ENCODE data around the gene NFX1.

Gene NFX1

DNA sequence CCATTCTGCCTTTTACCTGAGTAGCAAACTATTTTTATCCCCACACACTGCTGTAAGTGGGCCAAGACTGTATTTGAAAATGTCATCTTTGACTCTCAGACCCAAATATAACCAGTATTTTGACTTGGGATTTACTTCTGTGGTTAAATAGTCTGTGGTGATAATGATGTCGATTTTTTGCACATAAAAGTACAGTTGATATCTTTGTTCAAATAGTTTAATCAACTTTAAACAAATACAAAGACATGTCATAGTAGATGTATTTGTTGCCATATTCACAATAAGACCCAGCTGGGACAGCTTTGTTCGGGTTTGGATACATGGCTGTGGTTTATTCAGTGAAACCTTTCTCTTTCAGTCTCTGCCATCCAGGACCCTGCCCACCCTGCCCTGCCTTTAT, 20.4 kb downstream of the NFX1 start:
- TF ChIP-seq GATA2 (IDR thresholded peaks at IDR 0.05; ENCODE audit: low read depth, low read length) = no peak
- TF ChIP-seq GATA3 (IDR thresholded peaks at IDR 0.05; ENCODE audit: low read depth, low read length) = no peak

DNA sequence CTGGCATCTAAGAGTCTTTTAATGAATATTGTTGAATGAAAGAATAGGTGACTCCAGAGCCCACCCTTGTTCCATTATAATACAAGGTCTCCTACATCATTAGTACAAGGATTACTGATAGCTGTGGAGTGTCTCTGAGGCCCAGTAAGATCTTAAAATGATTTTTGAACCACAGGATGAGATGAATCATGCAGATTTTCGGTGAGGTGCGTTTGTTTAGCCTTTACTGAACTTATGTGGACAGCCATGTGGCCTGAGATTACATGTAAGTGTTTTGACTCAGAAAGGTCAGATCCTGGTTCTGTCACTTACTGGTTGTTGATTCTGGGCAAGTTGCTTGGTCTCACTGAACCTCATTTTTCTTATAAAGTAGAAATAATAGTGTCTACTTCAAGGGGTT, 21.6 kb downstream of the NFX1 start:
- TF ChIP-seq GATA3 (IDR thresholded peaks at IDR 0.05; ENCODE audit: low read depth, low read length) (no peak), GATA2 (IDR thresholded peaks at IDR 0.05; ENCODE audit: low read depth, low read length) (no peak)

DNA sequence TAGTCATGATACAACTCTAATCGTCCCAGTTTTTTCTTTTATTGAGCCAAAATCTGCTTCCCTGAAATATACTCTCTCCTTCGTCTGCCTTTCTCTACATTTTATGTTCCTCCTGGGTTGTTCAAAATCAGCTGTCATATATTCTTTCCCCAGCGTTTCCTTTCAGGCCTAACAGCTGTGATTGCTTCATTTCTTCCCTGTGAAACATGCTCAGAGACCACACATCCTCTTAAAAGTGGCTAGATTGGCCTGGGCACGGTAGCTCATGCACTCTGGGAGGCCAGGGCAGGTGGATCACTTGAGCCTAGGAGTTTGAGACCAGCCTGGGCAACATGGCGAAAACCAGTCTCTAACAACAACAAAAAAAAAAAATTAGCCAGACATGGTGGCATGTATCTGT, 25.1 kb downstream of the NFX1 start:
- TF ChIP-seq GATA2 (IDR thresholded peaks at IDR 0.05; ENCODE audit: low read depth, low read length) (no peak), GATA3 (IDR thresholded peaks at IDR 0.05; ENCODE audit: low read depth, low read length) (no peak)

DNA sequence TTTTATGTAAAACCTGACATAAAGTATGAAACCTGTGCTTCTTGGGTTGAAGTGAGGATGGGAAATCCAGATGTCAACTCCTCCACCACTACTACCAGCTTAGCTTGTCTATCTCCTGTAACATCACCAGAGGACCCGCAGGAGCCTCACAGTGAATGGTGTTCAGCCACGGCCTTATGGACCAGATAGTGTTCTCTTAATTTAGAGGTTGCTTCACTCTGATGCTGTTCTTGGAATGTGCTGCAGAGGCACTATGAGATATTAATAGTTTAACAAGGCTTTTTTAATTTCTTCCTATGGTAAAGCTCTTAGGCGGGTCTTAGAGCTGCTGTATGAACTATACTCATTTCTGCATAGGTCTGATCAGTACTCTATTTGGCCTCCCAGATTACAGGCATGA, 27.9 kb downstream of the NFX1 start:
- TF ChIP-seq GATA2 (IDR thresholded peaks at IDR 0.05; ENCODE audit: low read depth, low read length) (no peak), GATA3 (IDR thresholded peaks at IDR 0.05; ENCODE audit: low read depth, low read length) (no peak)

DNA sequence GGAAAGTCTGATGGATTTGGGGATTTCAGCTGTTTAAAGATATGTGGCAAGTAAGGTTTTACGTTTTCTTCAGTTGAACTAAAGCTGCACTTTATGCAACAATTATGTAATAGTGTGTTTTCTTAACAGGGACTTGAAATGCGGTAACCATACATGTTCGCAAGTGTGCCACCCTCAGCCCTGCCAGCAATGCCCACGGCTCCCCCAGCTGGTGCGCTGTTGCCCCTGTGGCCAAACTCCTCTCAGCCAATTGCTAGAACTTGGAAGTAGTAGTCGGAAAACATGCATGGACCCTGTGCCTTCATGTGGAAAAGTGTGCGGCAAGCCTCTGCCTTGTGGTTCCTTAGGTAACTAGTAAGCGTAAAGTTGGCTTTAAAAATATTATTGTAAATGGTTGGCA, 28.5 kb downstream of the NFX1 start:
- TF ChIP-seq GATA2 (IDR thresholded peaks at IDR 0.05; ENCODE audit: low read depth, low read length) (no peak), GATA3 (IDR thresholded peaks at IDR 0.05; ENCODE audit: low read depth, low read length) (no peak)

DNA sequence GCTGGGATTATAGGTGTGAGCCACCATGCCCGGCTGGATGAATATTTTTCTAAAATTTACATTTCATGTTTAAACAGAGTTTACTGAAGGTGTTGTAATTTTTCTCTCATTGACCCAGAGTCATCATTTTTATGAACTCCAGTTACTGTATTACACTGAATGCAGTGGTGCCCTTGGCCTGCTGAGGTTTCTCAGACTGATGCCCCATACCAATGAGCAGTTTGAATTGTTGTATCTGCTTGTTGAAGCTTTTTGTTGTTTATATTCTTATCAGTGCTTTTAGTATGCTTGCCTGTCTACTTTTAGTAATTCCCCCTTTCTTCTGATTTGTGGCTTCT, 29.9 kb downstream of the NFX1 start:
- no peak for TF ChIP-seq GATA2 (IDR thresholded peaks at IDR 0.05; ENCODE audit: low read depth, low read length)
- no peak for TF ChIP-seq GATA3 (IDR thresholded peaks at IDR 0.05; ENCODE audit: low read depth, low read length)

DNA sequence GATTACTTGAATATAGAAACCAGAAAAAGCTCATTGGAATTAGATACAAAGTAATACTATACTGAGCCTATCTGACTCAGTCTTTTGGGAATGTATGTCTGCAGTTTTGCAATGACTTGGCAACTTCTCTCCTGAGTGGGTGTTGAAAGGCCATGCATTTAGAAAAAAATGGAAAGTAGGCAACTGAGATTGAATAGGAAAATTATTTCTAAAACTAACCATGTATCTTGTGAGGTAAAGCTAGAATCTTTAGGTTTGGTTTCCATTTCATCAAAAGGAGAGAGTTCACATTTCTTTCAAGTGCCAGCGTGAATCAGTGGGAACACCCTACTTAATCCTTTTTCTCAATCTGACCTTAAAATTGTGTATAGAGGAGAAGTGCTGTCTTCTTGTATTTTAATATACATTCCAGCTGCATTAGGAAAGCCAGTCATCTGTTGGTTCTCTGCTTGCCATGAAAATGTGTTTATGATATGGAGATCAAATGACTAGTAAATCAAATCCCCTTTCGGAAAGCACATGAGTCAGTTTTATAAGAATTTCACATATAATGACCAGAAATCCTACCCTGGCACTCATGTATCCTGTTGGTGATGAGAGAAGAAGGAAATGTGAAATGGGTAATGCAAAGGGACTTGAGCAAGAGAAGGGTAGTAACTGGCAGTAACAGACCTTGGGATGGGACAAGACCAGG, 30.4 kb downstream of the NFX1 start:
- TF ChIP-seq GATA3 (IDR thresholded peaks at IDR 0.05; ENCODE audit: low read depth, low read length) = no peak
- TF ChIP-seq GATA2 (IDR thresholded peaks at IDR 0.05; ENCODE audit: low read depth, low read length) = no peak

DNA sequence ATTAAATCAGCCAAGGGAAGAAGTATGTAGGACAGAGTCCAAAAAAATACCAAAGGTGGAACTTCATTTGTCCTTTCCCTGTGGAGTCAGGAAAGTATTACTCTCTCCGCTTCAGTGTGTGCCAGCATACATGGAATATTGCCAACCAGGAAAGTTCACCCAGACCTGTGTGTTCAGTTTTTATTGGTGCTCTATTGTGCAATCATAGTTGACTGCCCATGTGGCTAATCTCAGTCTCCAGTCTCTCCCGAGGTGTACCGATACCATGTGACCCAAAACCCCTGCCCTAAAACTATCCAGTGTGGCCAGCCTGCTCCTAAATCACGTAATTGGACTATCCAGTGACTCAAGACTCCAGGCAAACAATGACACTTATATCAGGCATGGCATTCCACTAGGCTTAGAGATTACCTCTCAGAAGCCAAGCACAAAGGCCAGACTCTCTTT, 38.8 kb downstream of the NFX1 start:
- TF ChIP-seq GATA3 (IDR thresholded peaks at IDR 0.05; ENCODE audit: low read depth, low read length) = no peak
- no peak for TF ChIP-seq GATA2 (IDR thresholded peaks at IDR 0.05; ENCODE audit: low read depth, low read length)

DNA sequence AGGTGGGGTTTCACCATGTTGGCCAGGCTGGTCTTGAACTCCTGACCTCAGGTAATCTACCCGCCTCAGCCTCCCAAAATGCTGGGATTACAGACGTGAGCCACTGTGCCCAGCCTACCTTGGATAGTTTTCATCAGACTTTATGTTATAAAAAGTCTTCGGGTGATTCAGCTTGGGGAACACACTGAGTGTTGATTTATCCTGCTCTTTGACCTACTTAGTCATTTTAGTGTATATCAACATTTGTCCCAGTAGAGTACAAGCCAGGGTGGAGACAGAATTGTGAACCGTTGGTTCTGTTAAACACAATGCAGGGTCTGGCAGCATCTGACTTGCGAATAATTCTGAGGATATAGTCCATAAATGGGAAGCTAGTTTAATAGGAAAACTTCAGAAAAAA, 39.7 kb downstream of the NFX1 start:
- TF ChIP-seq GATA3 (IDR thresholded peaks at IDR 0.05; ENCODE audit: low read depth, low read length) (no peak), GATA2 (IDR thresholded peaks at IDR 0.05; ENCODE audit: low read depth, low read length) (no peak)

DNA sequence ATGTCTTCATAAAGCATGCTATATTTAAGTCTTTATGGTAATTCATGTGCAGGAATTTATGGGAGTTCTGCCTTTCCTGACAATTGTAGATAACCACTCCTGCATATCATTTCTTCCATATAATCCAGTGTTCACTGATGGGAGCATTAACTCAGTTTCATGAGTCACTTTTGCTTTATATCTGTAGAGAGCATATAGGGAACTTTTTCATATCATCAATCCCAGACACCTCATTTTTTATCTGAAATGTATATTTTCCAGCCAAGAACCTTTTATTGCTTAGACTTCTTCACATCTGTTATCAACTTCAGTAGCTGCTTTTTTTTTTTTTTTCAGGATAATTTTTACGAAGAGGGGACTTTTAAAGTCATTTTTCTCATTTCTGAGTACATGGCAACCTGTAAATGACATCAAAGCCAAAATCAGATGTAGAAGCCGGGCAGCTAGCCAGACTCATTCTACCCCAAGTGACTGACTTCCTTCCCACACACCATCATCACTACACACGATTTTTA, 41.1 kb downstream of the NFX1 start:
- TF ChIP-seq GATA3 (IDR thresholded peaks at IDR 0.05; ENCODE audit: low read depth, low read length) (no peak), GATA2 (IDR thresholded peaks at IDR 0.05; ENCODE audit: low read depth, low read length) (no peak; the same call in 1 of the 2 replicates)

DNA sequence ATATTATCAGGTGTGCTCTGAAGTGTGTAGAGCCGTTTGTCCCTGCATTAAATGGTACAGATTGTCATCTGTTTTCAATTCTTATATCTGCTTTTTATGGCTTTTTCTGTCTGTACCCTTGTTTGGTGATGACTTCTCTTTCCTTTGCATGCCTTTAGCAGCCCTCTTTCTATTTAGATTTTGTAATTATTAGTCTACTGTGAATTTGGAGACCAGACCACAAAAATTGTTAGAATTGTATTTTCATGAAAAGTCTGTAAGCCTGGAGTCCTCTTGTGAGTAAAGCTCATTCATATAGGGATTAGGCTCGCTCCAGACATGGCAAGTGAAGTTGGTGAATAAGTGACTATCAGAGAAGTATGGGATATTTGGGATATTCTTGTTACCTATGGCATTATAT, 41.7 kb downstream of the NFX1 start:
- TF ChIP-seq GATA2 (IDR thresholded peaks at IDR 0.05; ENCODE audit: low read depth, low read length) (0 out of 2 replicates have a peak, but pooled peaks have one; percentile 3), GATA3 (IDR thresholded peaks at IDR 0.05; ENCODE audit: low read depth, low read length) (0 out of 2 replicates have a peak, but pooled peaks have one; percentile 39)

DNA sequence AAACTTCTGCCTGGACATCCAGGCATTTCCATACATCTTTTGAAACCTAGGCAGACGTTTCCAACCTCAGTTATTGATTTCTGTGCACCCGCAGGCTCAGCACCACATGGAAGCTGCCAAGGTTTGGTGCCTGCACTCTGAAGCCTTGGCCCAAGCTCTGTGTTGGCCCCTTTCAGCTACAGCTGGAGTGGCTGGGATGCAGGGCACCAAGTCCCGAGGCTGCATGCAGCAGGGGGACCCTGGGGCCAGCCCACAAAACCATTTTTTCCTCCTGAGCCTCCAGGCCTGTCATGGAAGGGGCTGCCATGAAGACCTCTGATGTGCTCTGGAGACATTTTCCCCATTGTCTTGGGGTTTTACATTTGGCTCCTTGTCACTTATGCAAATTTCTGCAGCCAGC, 49.9 kb downstream of the NFX1 start:
- no peak for TF ChIP-seq GATA3 (IDR thresholded peaks at IDR 0.05; ENCODE audit: low read depth, low read length)
- TF ChIP-seq GATA2 (IDR thresholded peaks at IDR 0.05; ENCODE audit: low read depth, low read length) = no peak

DNA sequence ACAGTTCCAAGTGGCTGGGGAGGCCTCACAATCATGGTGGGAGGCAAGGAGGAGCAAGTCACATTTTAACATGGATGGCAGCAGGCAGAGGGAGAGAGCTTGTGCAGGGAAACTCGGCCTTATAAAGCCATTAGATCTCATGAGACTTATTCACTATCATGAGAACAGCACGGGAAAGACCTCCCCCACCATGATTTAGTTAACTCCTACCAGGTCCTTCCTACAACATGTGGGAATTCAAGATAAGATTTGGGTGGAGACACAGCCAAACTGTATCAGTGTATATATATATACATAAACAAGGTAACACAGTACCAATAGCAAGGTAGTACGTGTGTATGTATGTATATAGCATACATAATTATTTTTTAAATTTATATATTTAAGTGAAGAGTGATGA, 50.9 kb downstream of the NFX1 start:
- TF ChIP-seq GATA3 (IDR thresholded peaks at IDR 0.05; ENCODE audit: low read depth, low read length) (no peak), GATA2 (IDR thresholded peaks at IDR 0.05; ENCODE audit: low read depth, low read length) (no peak)

DNA sequence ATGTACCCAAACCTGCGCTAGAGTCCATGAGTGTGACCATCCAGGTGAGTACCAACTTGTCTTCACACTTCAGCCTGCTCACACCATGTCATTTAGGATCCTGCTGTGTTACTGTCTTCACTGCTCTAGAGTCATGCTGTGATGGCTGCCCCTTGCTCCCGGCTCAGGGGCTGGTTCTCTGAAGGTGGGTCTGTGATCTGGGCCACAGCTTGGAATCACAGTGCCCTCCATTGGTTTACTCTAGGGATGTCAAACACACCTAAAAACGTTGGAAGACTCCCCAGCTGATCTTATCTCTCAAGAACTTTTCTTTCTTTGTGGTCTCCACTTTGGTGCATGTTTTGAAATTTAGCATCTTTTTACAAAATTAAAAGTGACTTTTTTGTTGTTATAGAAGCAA, 53.8 kb downstream of the NFX1 start:
- TF ChIP-seq GATA3 (IDR thresholded peaks at IDR 0.05; ENCODE audit: low read depth, low read length) = no peak
- no peak for TF ChIP-seq GATA2 (IDR thresholded peaks at IDR 0.05; ENCODE audit: low read depth, low read length)

DNA sequence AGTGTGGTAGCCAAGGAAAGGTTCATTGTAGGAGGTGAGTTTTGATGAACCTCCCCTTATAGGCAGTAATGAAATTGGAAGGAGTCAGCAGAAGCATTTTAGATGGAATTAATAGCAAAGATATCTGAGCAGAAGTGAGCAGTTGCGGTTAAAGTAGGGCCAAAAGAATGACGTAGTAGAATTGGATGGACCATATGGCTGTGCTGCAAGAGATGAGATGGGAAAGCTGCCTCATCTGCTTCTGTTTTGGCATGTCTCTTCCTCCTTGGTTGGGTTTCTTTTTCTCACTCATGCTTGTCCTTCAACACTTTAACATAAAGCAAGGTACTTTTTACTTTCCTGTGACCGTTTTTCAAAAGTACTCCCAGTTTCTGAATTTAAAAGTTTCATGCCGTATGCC, 56.2 kb downstream of the NFX1 start:
- no peak for TF ChIP-seq GATA2 (IDR thresholded peaks at IDR 0.05; ENCODE audit: low read depth, low read length)
- no peak for TF ChIP-seq GATA3 (IDR thresholded peaks at IDR 0.05; ENCODE audit: low read depth, low read length)

DNA sequence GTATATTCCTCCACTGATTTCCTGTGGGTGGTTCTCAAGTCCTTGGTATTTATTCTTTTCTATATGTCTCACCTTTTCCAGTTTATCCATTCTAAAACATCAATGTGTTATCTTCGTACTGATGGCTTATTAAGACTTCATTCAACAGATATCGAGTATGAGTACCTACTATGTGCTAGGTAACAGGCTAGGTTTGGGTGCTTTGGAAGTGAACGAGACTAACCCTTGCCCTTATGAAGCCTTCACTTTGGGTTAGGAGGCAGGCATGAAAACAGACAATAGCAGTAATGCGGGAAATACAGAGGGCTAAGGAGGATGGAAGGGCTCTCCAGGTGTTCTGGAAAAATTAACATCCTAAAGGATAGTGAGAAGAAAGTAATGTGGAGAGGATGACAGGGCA, 58.7 kb downstream of the NFX1 start:
- TF ChIP-seq GATA2 (IDR thresholded peaks at IDR 0.05; ENCODE audit: low read depth, low read length) = no peak
- no peak for TF ChIP-seq GATA3 (IDR thresholded peaks at IDR 0.05; ENCODE audit: low read depth, low read length)

Measured in SH-SY5Y (cell line).